ENCODE measurements around the gene C2CD4C.
"Not testable (repeated sequence)": the region's sequence is repeated elsewhere in the genome, so short reads cannot be mapped to it uniquely, and the experiment has no call there.

- TF ChIP-seq CTCF (IDR thresholded peaks at IDR 0.05; ENCODE audit: low read length); EZH2 (IDR thresholded peaks at IDR 0.05; ENCODE audit: borderline replicate concordance, low read length): not testable (repeated sequence)
Measured at GRCh38 chr19:411121-411722, 2.3 kb upstream of the C2CD4C start.

Data from OCI-LY1 (cell line).